Measurements from ENCODE around the gene DENND10.

GRCh38 chr10:119132521-119133345, 28.8 kb downstream of the DENND10 start:
- no peak for TF ChIP-seq CTCF (IDR thresholded peaks at IDR 0.05)
- TF ChIP-seq POLR2A (IDR thresholded peaks at IDR 0.05): no peak
